ENCODE results near the gene CUL3.

GRCh38 chr2:224584785-224585210 is 365 bp downstream of the CUL3 start:
- no peak for TF ChIP-seq CTCF (conservative IDR thresholded peaks at IDR 0.05; ENCODE audit: low read depth in 2 of 2)
- TF ChIP-seq POLR2AphosphoS5 (IDR thresholded peaks at IDR 0.05; ENCODE audit: low read depth), result no peak
- TF ChIP-seq EZH2 (IDR thresholded peaks at IDR 0.05; ENCODE audit: low read depth, unreplicated experiment), result no peak
- no peak for TF ChIP-seq EZH2phosphoT487 (IDR thresholded peaks at IDR 0.05; ENCODE audit: unreplicated experiment)
- TF ChIP-seq ZNF114 (CRISPR knock-in tag; IDR thresholded peaks at IDR 0.05), result no peak

Data from GM23338 (cell line).